BJ (cell line): Measurements from ENCODE around the gene ASB13. TPM values are rescaled to one million over a fixed set of nuclear protein-coding genes. Genes with fewer than 3 reads are reported as not detected.
A peak's percentile ranks its signal among the peaks of the same experiment; 100 is the strongest.
"Not testable (repeated sequence)": the region's sequence is repeated elsewhere in the genome, so short reads cannot be mapped to it uniquely, and the experiment has no call there.

ENCODE experiments used
- CTCF ChIA-PET: fragments of 350-600 bp; formaldehyde crosslinking; extraction: SDS; loops from one replicate; lab custom pipeline; 2021; ENCODE audit warnings: antibody characterized with exemption, inconsistent platforms; lab: Yijun Ruan, JAX
- POLR2A ChIA-PET: fragments of 300-600 bp; sonication (Branson Sonifier 250); formaldehyde crosslinking; extraction: SDS; loops from one replicate; lab custom pipeline; 2021; ENCODE audit warnings: antibody characterized with exemption; lab: Charles Lee
- DNase-seq: peaks from one replicate; pipeline ENCODE4 v3.0.0-alpha.2; 2011; ENCODE audit warnings: low read depth
- H3K27me3 ChIP-seq: 2 replicates; pipeline ENCODE4 v1.6.0; 2011; ENCODE audit warnings: low read length; ENCODE audit not compliant: control insufficient read depth, insufficient read depth
- H3K36me3 ChIP-seq: 2 replicates; pipeline ENCODE4 v1.5.1; 2011; ENCODE audit warnings: low read length; ENCODE audit not compliant: control insufficient read depth, insufficient read depth
- H3K4me3 ChIP-seq: 2 replicates; pipeline ENCODE4 v1.5.1; 2011; ENCODE audit warnings: low read depth, mild to moderate bottlenecking, control low read depth, low read length
- polyA plus RNA-seq: library from polyadenylated mRNA; depleted of rRNA; stranded (reverse); fragments of >200 nt; gene quantifications from 2 replicates; pipeline ENCODE4 v1.2.3, GENCODE V29; 2011
- TF ChIP-seq, protein P1 (sequence below): IDR thresholded peaks from 2 replicates; pipeline ENCODE4 v1.5.1; 2011; ENCODE audit warnings: low read depth, mild to moderate bottlenecking, control low read depth, inconsistent platforms, low read length, moderate library complexity; ENCODE audit not compliant: insufficient read depth

ASB13 gene
- polyA plus RNA-seq, 1 experiment = 8.6 TPM

DNA sequence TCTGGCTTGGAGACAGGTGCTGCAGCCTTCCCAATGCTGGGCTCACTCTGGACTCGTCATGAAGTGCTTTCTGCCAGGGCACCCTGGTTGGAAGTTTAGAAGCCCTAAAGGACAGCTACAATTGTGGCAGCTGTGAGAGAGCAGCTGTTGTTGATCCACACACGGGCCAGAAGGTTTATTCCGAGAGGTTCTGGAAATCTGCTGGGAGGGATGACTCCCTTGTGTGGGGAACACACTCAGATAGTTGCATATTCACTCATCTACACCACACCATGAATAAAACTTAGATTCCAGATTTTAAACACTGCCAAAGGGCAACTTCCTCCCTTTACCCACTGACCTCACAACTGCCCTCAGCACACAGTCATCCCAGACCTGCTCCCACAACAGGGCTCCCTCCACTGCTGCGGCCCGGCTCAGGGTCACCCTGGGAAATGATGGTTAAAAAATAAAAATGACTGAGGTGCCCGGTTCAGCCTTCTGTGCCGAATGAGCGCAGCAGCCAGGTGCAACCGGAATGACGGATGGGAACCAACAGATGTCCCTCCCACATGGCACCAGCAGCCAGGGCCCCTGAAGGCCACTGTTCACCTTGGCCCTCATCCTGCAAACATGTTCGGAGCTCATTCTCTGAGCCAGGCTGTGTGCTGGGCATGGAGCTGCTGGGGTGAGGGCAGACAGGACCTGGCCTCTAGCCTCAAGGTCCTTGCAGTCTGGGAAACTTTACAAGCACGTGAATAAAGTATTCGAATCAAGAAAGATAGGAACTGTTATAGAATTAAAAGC is 40.2 kb downstream of the ASB13 start:
- Histone ChIP-seq H3K36me3 (no peaks in the 10 kb centered on the region), H3K27me3 (no peaks in the 10 kb centered on the region), H3K4me3 (no peak overlapping the region)
- CTCF ChIA-PET = interaction anchor here (0.8 to 12.8 kb wide), 3 partner anchors 32 to 186 kb away, joined by 3 to 493 read pairs (median 4); no protein-coding TSS in a partner anchor
- POLR2A ChIA-PET = no interaction called here
- DNase-seq = no peak
- TF ChIP-seq, protein P1, sequence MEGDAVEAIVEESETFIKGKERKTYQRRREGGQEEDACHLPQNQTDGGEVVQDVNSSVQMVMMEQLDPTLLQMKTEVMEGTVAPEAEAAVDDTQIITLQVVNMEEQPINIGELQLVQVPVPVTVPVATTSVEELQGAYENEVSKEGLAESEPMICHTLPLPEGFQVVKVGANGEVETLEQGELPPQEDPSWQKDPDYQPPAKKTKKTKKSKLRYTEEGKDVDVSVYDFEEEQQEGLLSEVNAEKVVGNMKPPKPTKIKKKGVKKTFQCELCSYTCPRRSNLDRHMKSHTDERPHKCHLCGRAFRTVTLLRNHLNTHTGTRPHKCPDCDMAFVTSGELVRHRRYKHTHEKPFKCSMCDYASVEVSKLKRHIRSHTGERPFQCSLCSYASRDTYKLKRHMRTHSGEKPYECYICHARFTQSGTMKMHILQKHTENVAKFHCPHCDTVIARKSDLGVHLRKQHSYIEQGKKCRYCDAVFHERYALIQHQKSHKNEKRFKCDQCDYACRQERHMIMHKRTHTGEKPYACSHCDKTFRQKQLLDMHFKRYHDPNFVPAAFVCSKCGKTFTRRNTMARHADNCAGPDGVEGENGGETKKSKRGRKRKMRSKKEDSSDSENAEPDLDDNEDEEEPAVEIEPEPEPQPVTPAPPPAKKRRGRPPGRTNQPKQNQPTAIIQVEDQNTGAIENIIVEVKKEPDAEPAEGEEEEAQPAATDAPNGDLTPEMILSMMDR = no peak

DNA sequence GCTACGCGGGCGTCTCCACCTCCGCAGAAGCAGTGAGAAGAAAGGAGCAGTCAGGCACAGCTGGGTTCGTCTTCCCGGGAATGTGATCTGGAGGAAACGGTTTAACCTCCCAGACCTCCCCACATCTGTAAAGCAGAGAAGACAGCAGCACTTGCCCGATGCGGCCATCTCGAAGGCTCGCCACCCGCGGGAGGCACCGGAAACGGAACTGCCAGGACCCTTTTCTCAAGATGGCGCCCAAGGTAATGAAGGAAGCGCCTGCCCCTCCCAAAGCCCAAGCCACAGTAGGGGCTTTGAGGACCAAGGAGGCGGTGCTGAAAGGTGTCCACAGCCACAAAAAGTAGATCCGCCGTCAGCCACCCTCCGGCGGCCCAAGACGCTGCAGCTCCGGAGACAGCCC is 41.7 kb downstream of the ASB13 start:
- TF ChIP-seq, protein P1 = no peak
- ChIA-PET POLR2A (no interaction called here), CTCF (interaction anchor here (0.9 to 12.8 kb wide), 4 partner anchors 11 to 184 kb away, joined by 3 to 493 read pairs (median 20); no protein-coding TSS in a partner anchor)

DNA sequence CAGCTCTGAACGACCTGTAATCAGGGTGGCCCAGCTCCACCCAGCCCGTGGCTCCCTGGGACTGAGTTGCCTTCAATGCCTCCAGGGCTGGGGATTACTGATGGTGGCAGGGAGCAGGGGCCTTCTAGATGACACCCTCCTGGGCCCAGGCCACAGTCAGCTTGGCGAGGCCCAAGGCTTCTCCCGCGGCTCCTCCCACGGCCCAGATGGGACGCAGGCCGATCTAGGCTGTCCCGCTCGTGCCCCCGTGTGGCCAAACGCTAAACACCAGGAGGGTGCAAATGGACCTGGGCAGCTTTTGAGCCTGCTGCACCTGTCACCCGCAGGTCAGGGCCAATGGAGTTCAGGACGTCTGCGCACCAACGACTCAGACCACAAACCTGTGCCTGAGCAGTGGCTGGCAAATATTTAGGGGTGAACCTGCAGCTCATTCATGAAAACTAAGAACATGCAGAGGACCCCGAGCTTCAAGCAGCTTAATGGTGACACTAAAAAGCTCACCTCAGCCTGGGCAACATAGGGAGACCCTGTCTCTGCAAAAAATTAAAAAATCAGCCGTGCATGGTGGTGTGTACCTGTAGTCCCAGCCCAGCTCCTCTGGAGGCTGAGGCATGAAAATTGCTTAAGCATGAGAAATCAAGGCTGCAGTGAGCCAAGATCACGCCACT is 43.2 kb downstream of the ASB13 start:
- no peaks in the 10 kb centered on the region for H3K27me3 ChIP-seq

More for the DNA sequence above, 41.7 kb downstream of the ASB13 start:
- Histone ChIP-seq H3K36me3 (no peaks in the 10 kb centered on the region), H3K4me3 (no peak overlapping the region), H3K27me3 (no peaks in the 10 kb centered on the region)
- no peak for DNase-seq

DNA sequence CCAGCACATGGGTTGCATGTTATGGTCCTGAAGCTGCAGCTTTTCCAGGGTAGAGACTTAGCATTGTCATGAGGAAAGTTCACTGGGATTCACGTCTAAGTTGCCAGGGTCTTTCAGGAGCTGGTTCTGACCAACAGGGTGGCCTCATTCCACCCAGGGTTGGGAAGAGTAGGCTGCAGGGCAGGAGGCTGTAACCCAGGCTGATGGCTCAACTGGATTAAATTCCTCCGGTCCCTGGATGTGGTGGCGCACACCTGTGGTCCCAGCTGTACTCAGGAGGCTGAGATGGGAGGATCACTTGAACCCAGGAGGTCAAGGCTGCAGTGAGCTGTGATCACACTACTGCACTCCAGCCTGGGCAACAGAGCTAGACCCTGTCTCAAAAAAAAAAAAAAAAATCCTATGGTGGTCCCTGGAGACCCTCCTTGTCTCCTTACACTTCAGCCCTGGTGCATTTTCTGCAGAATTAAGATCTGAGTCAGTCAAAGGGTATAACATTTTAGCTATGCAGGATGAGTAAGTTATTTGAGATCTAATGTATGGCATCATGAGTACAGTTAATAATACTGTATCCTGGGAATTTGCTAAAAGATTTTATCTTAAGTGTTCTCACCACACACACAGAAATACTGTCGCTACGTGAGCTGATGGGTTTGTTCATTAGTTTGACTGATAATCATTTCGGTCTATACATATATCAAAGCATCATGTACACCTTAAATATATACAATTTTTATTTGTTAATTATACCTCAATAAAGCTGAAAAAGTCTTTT is 44.0 kb downstream of the ASB13 start:
- no peaks in the 10 kb centered on the region for H3K27me3 ChIP-seq
- POLR2A ChIA-PET = interaction anchor here (1.3 kb wide), 1 partner anchor 176 kb away, joined by 5 read pairs; no protein-coding TSS in a partner anchor
- no peak for DNase-seq
- no peak overlapping the region for H3K4me3 ChIP-seq
- CTCF ChIA-PET = interaction anchor here (0.6 to 12.8 kb wide), 59 partner anchors 8 to 818 kb away, joined by 3 to 493 read pairs (median 5); partner anchors contain the start of gene CALML5
- TF ChIP-seq, protein P1 = no peak
- H3K36me3 ChIP-seq = no peaks in the 10 kb centered on the region

More for the DNA sequence above, 43.2 kb downstream of the ASB13 start:
- DNase-seq = no peak
- H3K4me3 ChIP-seq = no peak overlapping the region
- no peaks in the 10 kb centered on the region for H3K36me3 ChIP-seq
- ChIA-PET CTCF (interaction anchor here (0.6 to 12.8 kb wide), 61 partner anchors 9 to 819 kb away, joined by 3 to 493 read pairs (median 5); partner anchors contain the start of gene CALML5), POLR2A (interaction anchor here (1.3 kb wide), 1 partner anchor 177 kb away, joined by 5 read pairs; no protein-coding TSS in a partner anchor)
- TF ChIP-seq, protein P1 = peak; percentile 92

DNA sequence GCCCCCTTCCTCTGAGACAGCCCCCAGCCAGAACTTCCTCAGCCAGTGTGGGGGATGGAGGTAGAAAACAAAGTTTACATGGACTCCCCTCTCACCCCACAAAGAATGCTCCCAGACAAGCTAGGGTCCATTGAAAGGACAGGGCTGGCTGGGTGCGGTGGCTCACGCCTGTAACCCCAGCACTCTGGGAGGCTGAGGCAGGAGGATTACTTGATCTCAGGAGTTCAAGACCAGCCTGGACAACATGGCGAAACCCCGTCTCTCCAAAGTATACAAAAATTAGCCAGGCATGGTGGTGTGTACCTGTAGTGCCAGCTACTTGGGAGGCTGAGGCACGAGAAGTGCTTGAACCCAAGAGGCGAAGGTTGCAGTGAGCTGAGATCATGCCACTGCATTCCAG is 45.0 kb downstream of the ASB13 start:
- POLR2A ChIA-PET, H3K27me3 ChIP-seq, DNase-seq, H3K4me3 ChIP-seq, H3K36me3 ChIP-seq: not testable (repeated sequence)
- CTCF ChIA-PET = interaction anchor here (0.7 to 12.8 kb wide), 4 partner anchors 36 to 181 kb away, joined by 3 to 493 read pairs (median 12); no protein-coding TSS in a partner anchor
